ENCODE data around the gene C10orf67.

DNA sequence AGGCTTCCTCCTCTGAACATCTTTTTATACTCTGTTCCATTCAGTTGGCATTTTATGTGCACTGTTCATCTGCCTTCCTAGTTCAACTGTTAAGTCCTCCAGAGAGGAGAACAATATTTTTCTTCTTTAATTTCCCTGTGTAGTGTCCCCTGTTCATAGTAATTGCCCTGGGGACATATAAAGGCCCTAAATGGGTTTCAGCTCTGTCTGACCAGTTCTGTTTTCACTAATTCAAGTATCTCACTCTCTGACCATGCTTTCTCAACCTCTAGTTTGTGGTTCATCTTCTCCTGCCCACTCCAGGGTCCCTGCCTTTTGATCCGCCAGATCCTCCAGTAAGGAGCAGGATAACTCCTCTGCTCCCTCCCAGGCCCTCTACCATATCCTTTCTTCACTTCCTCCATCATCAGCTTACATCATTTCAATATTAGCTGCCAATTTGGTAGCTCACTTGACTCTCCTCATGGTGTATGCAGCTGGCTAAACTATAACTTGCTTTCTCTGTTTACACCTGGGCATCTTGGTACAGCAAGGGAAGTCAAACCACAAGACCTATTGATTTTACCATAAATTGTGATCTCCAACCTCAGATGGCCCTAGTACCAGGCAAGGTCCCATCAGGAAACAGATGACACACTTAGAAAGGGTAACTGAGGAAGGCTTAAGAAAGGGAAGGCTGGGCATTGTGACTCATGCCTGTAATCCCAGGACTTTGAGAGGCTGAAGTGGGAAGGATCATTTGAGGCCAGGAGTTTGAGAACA lies 17.7 kb upstream of the C10orf67 start:
- TF ChIP-seq, protein P1, sequence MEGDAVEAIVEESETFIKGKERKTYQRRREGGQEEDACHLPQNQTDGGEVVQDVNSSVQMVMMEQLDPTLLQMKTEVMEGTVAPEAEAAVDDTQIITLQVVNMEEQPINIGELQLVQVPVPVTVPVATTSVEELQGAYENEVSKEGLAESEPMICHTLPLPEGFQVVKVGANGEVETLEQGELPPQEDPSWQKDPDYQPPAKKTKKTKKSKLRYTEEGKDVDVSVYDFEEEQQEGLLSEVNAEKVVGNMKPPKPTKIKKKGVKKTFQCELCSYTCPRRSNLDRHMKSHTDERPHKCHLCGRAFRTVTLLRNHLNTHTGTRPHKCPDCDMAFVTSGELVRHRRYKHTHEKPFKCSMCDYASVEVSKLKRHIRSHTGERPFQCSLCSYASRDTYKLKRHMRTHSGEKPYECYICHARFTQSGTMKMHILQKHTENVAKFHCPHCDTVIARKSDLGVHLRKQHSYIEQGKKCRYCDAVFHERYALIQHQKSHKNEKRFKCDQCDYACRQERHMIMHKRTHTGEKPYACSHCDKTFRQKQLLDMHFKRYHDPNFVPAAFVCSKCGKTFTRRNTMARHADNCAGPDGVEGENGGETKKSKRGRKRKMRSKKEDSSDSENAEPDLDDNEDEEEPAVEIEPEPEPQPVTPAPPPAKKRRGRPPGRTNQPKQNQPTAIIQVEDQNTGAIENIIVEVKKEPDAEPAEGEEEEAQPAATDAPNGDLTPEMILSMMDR (IDR thresholded peaks at IDR 0.05; ENCODE audit: insufficient read depth, low read length) = no peak
- TF ChIP-seq POLR2AphosphoS5 (IDR thresholded peaks at IDR 0.05; ENCODE audit: low read depth) (no peak), SPI1 (IDR thresholded peaks at IDR 0.05; ENCODE audit: borderline replicate concordance, low read depth) (no peak), GABPA (IDR thresholded peaks at IDR 0.05; ENCODE audit: low read depth) (no peak)
- TF ChIP-seq, protein P2, sequence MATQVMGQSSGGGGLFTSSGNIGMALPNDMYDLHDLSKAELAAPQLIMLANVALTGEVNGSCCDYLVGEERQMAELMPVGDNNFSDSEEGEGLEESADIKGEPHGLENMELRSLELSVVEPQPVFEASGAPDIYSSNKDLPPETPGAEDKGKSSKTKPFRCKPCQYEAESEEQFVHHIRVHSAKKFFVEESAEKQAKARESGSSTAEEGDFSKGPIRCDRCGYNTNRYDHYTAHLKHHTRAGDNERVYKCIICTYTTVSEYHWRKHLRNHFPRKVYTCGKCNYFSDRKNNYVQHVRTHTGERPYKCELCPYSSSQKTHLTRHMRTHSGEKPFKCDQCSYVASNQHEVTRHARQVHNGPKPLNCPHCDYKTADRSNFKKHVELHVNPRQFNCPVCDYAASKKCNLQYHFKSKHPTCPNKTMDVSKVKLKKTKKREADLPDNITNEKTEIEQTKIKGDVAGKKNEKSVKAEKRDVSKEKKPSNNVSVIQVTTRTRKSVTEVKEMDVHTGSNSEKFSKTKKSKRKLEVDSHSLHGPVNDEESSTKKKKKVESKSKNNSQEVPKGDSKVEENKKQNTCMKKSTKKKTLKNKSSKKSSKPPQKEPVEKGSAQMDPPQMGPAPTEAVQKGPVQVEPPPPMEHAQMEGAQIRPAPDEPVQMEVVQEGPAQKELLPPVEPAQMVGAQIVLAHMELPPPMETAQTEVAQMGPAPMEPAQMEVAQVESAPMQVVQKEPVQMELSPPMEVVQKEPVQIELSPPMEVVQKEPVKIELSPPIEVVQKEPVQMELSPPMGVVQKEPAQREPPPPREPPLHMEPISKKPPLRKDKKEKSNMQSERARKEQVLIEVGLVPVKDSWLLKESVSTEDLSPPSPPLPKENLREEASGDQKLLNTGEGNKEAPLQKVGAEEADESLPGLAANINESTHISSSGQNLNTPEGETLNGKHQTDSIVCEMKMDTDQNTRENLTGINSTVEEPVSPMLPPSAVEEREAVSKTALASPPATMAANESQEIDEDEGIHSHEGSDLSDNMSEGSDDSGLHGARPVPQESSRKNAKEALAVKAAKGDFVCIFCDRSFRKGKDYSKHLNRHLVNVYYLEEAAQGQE (IDR thresholded peaks at IDR 0.05; ENCODE audit: insufficient replicate concordance, low read depth) = no peak

Measured in HL-60 (cell line).